Heart right ventricle (tissue), 16 donors: ENCODE data around the gene PILRB. TPM values are rescaled to one million over a fixed set of nuclear protein-coding genes. Genes with fewer than 3 reads are reported as not detected.
"Not testable (repeated sequence)": the region's sequence is repeated elsewhere in the genome, so short reads cannot be mapped to it uniquely, and the experiment has no call there.

Experiments used
- ATAC-seq, 8 donors: fragments of 200-7000 bp; cut with Tn5 transposase; one replicate each; pipeline ENCODE4 v1.9.1; 2020; ENCODE audit warnings: mild to moderate bottlenecking in 8 of 8, moderate library complexity in 8 of 8, moderate number of reproducible peaks in 1 of 8
- DNase-seq, 2 donors: peaks; one replicate each; pipeline ENCODE4 v3.0.0-alpha.2; 2020
- H3K27ac ChIP-seq, 10 donors: fragments of 200-600 bp; sonication (generic) in 2 of 10; one replicate each; pipeline versions ENCODE4 v1.5.0 to v1.8.0; 2020 to 2022; ENCODE audit warnings: mild to moderate bottlenecking in 3 of 10
- H3K27me3 ChIP-seq, 7 donors: fragments of 200-600 bp; one replicate each; pipeline ENCODE4 v1.8.0; 2021 to 2022; ENCODE audit warnings: mild to moderate bottlenecking in 2 of 7
- H3K36me3 ChIP-seq, 9 donors: fragments of 200-600 bp; sonication (generic) in 1 of 9; one replicate each; pipeline versions ENCODE4 v1.5.0 to v1.8.0; 2020 to 2022; ENCODE audit warnings: mild to moderate bottlenecking in 2 of 9
- H3K4me1 ChIP-seq, 9 donors: fragments of 200-600 bp; sonication (generic) in 1 of 9; one replicate each; pipeline versions ENCODE4 v1.5.0 to v1.8.0; 2020 to 2022; ENCODE audit warnings: mild to moderate bottlenecking in 4 of 9
- H3K4me3 ChIP-seq, 10 donors: fragments of 200-600 bp; sonication (generic) in 2 of 10; one replicate each; pipeline versions ENCODE4 v1.5.0 to v1.8.0; 2020 to 2022; ENCODE audit warnings: mild to moderate bottlenecking in 7 of 10, moderate library complexity in 2 of 10
- H3K9me3 ChIP-seq, 11 donors: fragments of 200-600 bp in 10 of 11; sonication (generic) in 2 of 11; one replicate each; pipeline versions ENCODE4 v1.5.0 to v1.8.0; 2013 to 2022; ENCODE audit warnings: mild to moderate bottlenecking in 2 of 11, control low read depth in 1 of 11, moderate library complexity in 1 of 11
- CTCF ChIP-seq, 9 donors: fragments of 200-600 bp; sonication (generic) in 2 of 9; IDR thresholded peaks; one replicate each; pipeline versions ENCODE4 v1.5.0 to v1.8.0; 2021 to 2022; ENCODE audit warnings: antibody characterized with exemption in 9 of 9, mild to moderate bottlenecking in 5 of 9, moderate library complexity in 1 of 9
- WGBS, 2 donors: extraction: QIAGEN DNeasy Blood & Tissue Kit; methylation state at CpG; one replicate each; pipeline ENCODE4 v1.1.7; 2013; ENCODE audit warnings: inconsistent platforms in 1 of 2; 5-methylcytosine and 5-hydroxymethylcytosine counted together
- intact Hi-C, 10 donors: fragments of 100-400 bp; cut with DNase I; formaldehyde crosslinking; loops; one replicate each; pipeline versions ENCODE4 v1.11.1 to v1.14.2; 2022
- polyA plus RNA-seq, 2 donors: library from polyadenylated mRNA; stranded (reverse); fragments of 200-250 nt; gene quantifications; one replicate each; pipeline ENCODE4 v1.2.3, GENCODE V29; 2013
- total RNA-seq, 10 donors: library from RNA; stranded (reverse); fragmentation: NEBNext Ultra II Directional in 3 of 10; extraction: Animal tissue kit (Norgen Biotek cat#: 25700) in 3 of 10; gene quantifications; one replicate each; pipeline versions ENCODE4 v1.2.1 to v1.2.4, GENCODE V29; 2021 to 2023
- donor health status: Arrhythmogenic right ventricular cardiomyopathy.
- donor health status: ischemic (EF 13 %, LVEDD 7.1; RV severe dilation, severe dysfunction).
- donor health status: healthy with polysubstance abuse.
- donor health status: DM: no; HTN: yes; CAD: no.
- donor health status: DM: no; HTN: no; CAD: no.
- donor health status: ischemic (EF 25% LVEDD 6.9; RV normal size, moderate dysfunction).
- donor health status: ischemic (EF 25% LVEDD 5.7; RV mildly dilated, moderate dysfunction).
- donor health status: healthy.
- donor health status: DM: yes; HTN: yes; CAD: no.
- donor health status: Ischemic cardiomyopathy.
- donor health status: ischemic (EF 35%, LVEDD 5.7; RV mildly dilated, moderate dysfunction).
- donor health status: nonischemic (EF 11% LVEDD 7.7; RV severe dilation, severe dysfunction).
- donor health status: DM: yes; HTN: yes; CAD: no.
- donor health status: PGD.
- donor health status: ischemic (EF 29% LVEDD 5.4; RV normal size, mild dysfunction).
- donor health status: nonischemic (EF 23%, LVEDD 6.1; RV moderate dilation, normal function).

PILRB gene
- total and polyA plus RNA-seq, 12 donors, result 7.3 to 69.1 (median 11.4) TPM

- Histone ChIP-seq H3K27me3 (no peaks in the 10 kb centered on the region), H3K4me1 (peaks cover 0 to 66% (median 0%) of the 10 kb centered on the region in 9 donors), H3K4me3 (peak overlapping the region in 1 of 10 donors; percentile 57), H3K36me3 (peaks cover 0 to 13% (median 0%) of the 10 kb centered on the region in 9 donors), H3K27ac (peak overlapping the region in 1 of 10 donors; percentile 26), H3K9me3 (no peaks in the 10 kb centered on the region)
- 93 to 95% methylated on average over 3 of the region's 3 CpGs for WGBS, 2 donors
- no peak for TF ChIP-seq CTCF (IDR thresholded peaks at IDR 0.05)
- no peak for ATAC-seq
- intact Hi-C loops, result no loop called here
- no peak for DNase-seq
Measured at GRCh38 chr7:100376066-100376465, 18.1 kb downstream of the PILRB start.

GRCh38 chr7:100378114-100378755, 20.3 kb downstream of the PILRB start:
- Histone ChIP-seq H3K27ac (peak overlapping the region in 1 of 10 donors; percentile 91), H3K36me3 (peaks cover 0 to 13% (median 0%) of the 10 kb centered on the region in 9 donors), H3K9me3 (no peaks in the 10 kb centered on the region), H3K4me1 (peaks cover 0 to 47% (median 0%) of the 10 kb centered on the region in 9 donors), H3K4me3 (no peak overlapping the region), H3K27me3 (no peaks in the 10 kb centered on the region)
- no peak for TF ChIP-seq CTCF (IDR thresholded peaks at IDR 0.05)
- DNase-seq, result no peak
- WGBS, 2 donors, result 86 to 95% methylated on average over 4 of the region's 4 CpGs
- intact Hi-C loops, result no loop called here
- no peak for ATAC-seq

GRCh38 chr7:100380196-100380595, 22.3 kb downstream of the PILRB start:
- H3K4me1 ChIP-seq, result peaks cover 0 to 57% (median 0%) of the 10 kb centered on the region in 9 donors
- no peak for DNase-seq
- WGBS, 2 donors, result 77 to 79% methylated on average over 4 of the region's 4 CpGs
- H3K27me3 ChIP-seq, result no peaks in the 10 kb centered on the region
- intact Hi-C loops, result no loop called here
- ATAC-seq, result peak in 5 of 8 donors; percentile 17 to 53 (median 47)
- no peak overlapping the region for H3K4me3 ChIP-seq
- H3K27ac ChIP-seq, result peak overlapping the region in 4 of 10 donors; percentile 34 to 91 (median 45)
- no peaks in the 10 kb centered on the region for H3K9me3 ChIP-seq
- no peak for TF ChIP-seq CTCF (IDR thresholded peaks at IDR 0.05)
- H3K36me3 ChIP-seq, result peaks cover 0 to 13% (median 0%) of the 10 kb centered on the region in 9 donors

- Histone ChIP-seq H3K4me3 (peak overlapping the region in 1 of 10 donors; percentile 11), H3K36me3 (peaks cover 0 to 13% (median 0%) of the 10 kb centered on the region in 9 donors), H3K4me1 (peaks cover 0 to 55% (median 0%) of the 10 kb centered on the region in 9 donors)
- H3K27ac ChIP-seq, intact Hi-C loops, ATAC-seq, DNase-seq, H3K9me3 ChIP-seq, H3K27me3 ChIP-seq: not testable (repeated sequence)
- 82 to 89% methylated on average over 48 to 49 of the region's 49 CpGs for WGBS, 2 donors
Measured at GRCh38 chr7:100381531-100382233, 23.8 kb downstream of the PILRB start.

- H3K9me3 ChIP-seq, H3K27me3 ChIP-seq, H3K4me3 ChIP-seq, intact Hi-C loops, DNase-seq: not testable (repeated sequence)
- Histone ChIP-seq H3K27ac (peak overlapping the region in 2 of 10 donors; percentile 1 to 61), H3K4me1 (peaks cover 0 to 60% (median 5%) of the 10 kb centered on the region in 9 donors), H3K36me3 (peaks cover 0 to 10% (median 0%) of the 10 kb centered on the region in 9 donors)
- 88 to 91% methylated on average over 8 of the region's 8 CpGs for WGBS, 2 donors
- ATAC-seq, result peak in 1 of 8 donors; percentile 37
Measured at GRCh38 chr7:100382234-100382853, 24.4 kb downstream of the PILRB start.
